OCI-LY3 (cell line): Measurements from ENCODE around the gene FGF5.

ENCODE experiments used
- CTCF ChIP-seq: fragments of 200-600, 300-600 bp; sonication (generic); IDR thresholded peaks from 2 replicates; pipeline ENCODE4 v1.5.1; 2014; ENCODE audit warnings: antibody characterized with exemption, low read length, low read depth
- EZH2phosphoT487 ChIP-seq: fragments of 200-600 bp; shearing (Covaris generic); IDR thresholded peaks from 2 replicates; pipeline ENCODE4 v1.6.1; 2018; ENCODE audit warnings: antibody characterized with exemption, mixed run types, low read depth

DNA sequence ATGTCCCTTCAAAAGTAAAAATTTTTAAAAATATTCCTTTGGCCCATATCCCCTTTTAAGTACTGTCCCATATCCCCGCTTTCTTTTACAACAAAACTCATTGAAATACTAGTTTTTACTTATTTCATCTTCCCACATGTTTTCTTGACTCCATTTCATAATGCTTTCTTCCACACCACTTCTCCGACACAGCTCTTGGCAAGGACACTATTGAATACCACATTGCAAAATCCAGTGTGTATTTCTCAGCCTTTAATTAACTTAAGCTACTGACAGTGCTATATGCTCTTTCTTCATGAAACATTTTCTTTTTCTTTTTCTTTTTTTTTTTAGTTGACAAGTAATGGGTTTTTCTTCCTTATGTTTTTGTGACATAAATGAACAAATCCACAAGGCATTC is 40.4 kb upstream of the FGF5 start:
- TF ChIP-seq CTCF (no peak), EZH2phosphoT487 (no peak)
